T-helper 2 cell treated with Interferon-gamma antibody and Interleukin-4, amounts not matched to agents 100 ng/mL and 5 ng/mL, for 36 hours (primary cell): ENCODE measurements around the gene PPP1R9B. TPM values are rescaled to one million over a fixed set of nuclear protein-coding genes. Genes with fewer than 3 reads are reported as not detected.

ENCODE experiments used
- intact Hi-C: fragments of 100-400 bp; cut with micrococcal nuclease; formaldehyde crosslinking; loops from one replicate; pipeline ENCODE4 v1.15.1; 2023
- total RNA-seq: library from RNA; stranded (reverse); gene quantifications from 2 replicates; pipeline ENCODE4 v1.2.3, GENCODE V29; 2022

PPP1R9B gene
- total RNA-seq, 1 donor from 2014 or later, result 160 TPM

- intact Hi-C loops, result no loop called here
These were observed 24.0 kb upstream of the PPP1R9B start for GRCh38 chr17:50174444-50174843.

- intact Hi-C loops, result no loop called here
These were observed 23.0 kb upstream of the PPP1R9B start for GRCh38 chr17:50173335-50173941.

- intact Hi-C loops, result no loop called here
These were observed 22.5 kb upstream of the PPP1R9B start for GRCh38 chr17:50172936-50173334.

- intact Hi-C loops, result no loop called here
These were observed 21.7 kb upstream of the PPP1R9B start for GRCh38 chr17:50172130-50172529.

- intact Hi-C loops, result no loop called here
These were observed 21.0 kb upstream of the PPP1R9B start for GRCh38 chr17:50171371-50172071.

GRCh38 chr17:50170662-50171370 lies 20.3 kb upstream of the PPP1R9B start:
- intact Hi-C loops, result no loop called here

- intact Hi-C loops, result loop anchor here (1.0 to 2.0 kb wide), 3 partner anchors 28 to 309 kb away; partner anchors contain the start of gene RSAD1
These were observed 19.5 kb upstream of the PPP1R9B start for GRCh38 chr17:50169881-50170459.

- intact Hi-C loops, result loop anchor here (1.0 to 2.0 kb wide), 3 partner anchors 29 to 310 kb away; partner anchors contain the start of gene RSAD1
These were observed 18.8 kb upstream of the PPP1R9B start for GRCh38 chr17:50169121-50169764.

GRCh38 chr17:50168319-50168718 lies 17.8 kb upstream of the PPP1R9B start:
- intact Hi-C loops, result loop anchor here (2.0 kb wide), 1 partner anchor 310 kb away; the partner anchor contains the start of gene RSAD1

GRCh38 chr17:50167371-50167770 lies 16.9 kb upstream of the PPP1R9B start:
- intact Hi-C loops, result no loop called here

GRCh38 chr17:50166518-50167181 lies 16.2 kb upstream of the PPP1R9B start:
- intact Hi-C loops, result no loop called here

GRCh38 chr17:50165867-50166517 lies 15.5 kb upstream of the PPP1R9B start, which contains the start of gene SGCA:
TSS of gene SGCA (plus strand) at chr17:50166005. CDS start at chr17:50166041, 36 bp downstream.
- intact Hi-C loops, result no loop called here

GRCh38 chr17:50165466-50165865 lies 15.0 kb upstream of the PPP1R9B start:
- intact Hi-C loops, result no loop called here

- intact Hi-C loops, result no loop called here
These were observed 14.6 kb upstream of the PPP1R9B start for GRCh38 chr17:50165066-50165465.

- intact Hi-C loops, result no loop called here
These were observed 14.2 kb upstream of the PPP1R9B start for GRCh38 chr17:50164697-50164988.

GRCh38 chr17:50163843-50164696 lies 13.6 kb upstream of the PPP1R9B start:
- intact Hi-C loops, result no loop called here

- intact Hi-C loops, result no loop called here
These were observed 12.2 kb upstream of the PPP1R9B start for GRCh38 chr17:50162466-50163254.

GRCh38 chr17:50161911-50162288 lies 11.4 kb upstream of the PPP1R9B start:
- intact Hi-C loops, result loop anchor here (1.0 to 2.0 kb wide), 3 partner anchors 11 to 45 kb away; no protein-coding TSS in a partner anchor
